Hepatocyte (in vitro differentiated cells): ENCODE results near the gene NDEL1.

Experiments
- CTCF ChIP-seq: fragments of 200-600 bp; sonication (generic); IDR thresholded peaks from 2 replicates; pipeline ENCODE4 v1.5.1; 2016; ENCODE audit warnings: antibody characterized with exemption, mild to moderate bottlenecking; ENCODE audit not compliant: poor library complexity
- EZH2 ChIP-seq: fragments of 200-600 bp; sonication (generic); IDR thresholded peaks from 2 replicates; pipeline ENCODE4 v1.6.1; 2016; ENCODE audit warnings: antibody characterized with exemption, mild to moderate bottlenecking, borderline replicate concordance
- EZH2phosphoT487 ChIP-seq: fragments of 200-600 bp; sonication (generic); IDR thresholded peaks from one replicate; pipeline ENCODE4 v1.6.1; 2018; ENCODE audit warnings: antibody characterized with exemption, mild to moderate bottlenecking, low read depth, moderate library complexity; ENCODE audit not compliant: unreplicated experiment, severe bottlenecking

GRCh38 chr17:8402921-8403536 lies 32.7 kb upstream of the NDEL1 start:
- TF ChIP-seq EZH2 (no peak), CTCF (no peak), EZH2phosphoT487 (no peak)
